HCT116 (cell line): ENCODE measurements around the gene USF1. TPM values are rescaled to one million over a fixed set of nuclear protein-coding genes. Genes with fewer than 3 reads are reported as not detected.

Experiments used
- ATAC-seq: fragments of 200-7000 bp; cut with Tn5 transposase; 2 replicates; pipeline ENCODE4 v1.9.1; 2020; ENCODE audit warnings: mild to moderate bottlenecking, moderate library complexity
- BruUV-seq: library from RNA; stranded (reverse); fragments of 400-500 nt; replicated peaks from 2 replicates; lab custom pipeline; 2021; lab: Mats Ljungman, UMichigan
- CTCF ChIA-PET: fragments of 300-600 bp; sonication (Branson Sonifier 250); formaldehyde crosslinking; loops from one replicate; lab custom pipeline; 2021; ENCODE audit warnings: antibody characterized with exemption; lab: Charles Lee
- POLR2A ChIA-PET: fragments of 300-600, 350-600 bp; sonication (Branson Sonifier 250); formaldehyde crosslinking; loops from one replicate; lab custom pipeline; 2021; ENCODE audit warnings: antibody characterized with exemption; lab: Charles Lee
- RAD21 ChIA-PET, 2 experiments: fragments of 300-600 bp; sonication (Branson Sonifier 250); formaldehyde crosslinking; loops; one replicate each; lab custom pipeline; 2023; ENCODE audit warnings: low total read pairs in 2 of 2; ENCODE audit not compliant: uncharacterized antibody in 2 of 2, unreplicated experiment in 2 of 2, low non-redundant PET in 1 of 2; lab: Charles Lee
- DNase-seq: peaks from one replicate; pipeline ENCODE4 v3.0.0-alpha.2; 2010; ENCODE audit warnings: low read depth, low spot score
- H2AFZ ChIP-seq: fragments of 200-600 bp; shearing (Covaris generic), sonication (generic); 2 replicates; pipeline ENCODE4 v1.6.1; 2017; ENCODE audit warnings: low read depth, mixed run types, mixed read lengths, antibody characterized with exemption, low read length; ENCODE audit not compliant: poor library complexity, severe bottlenecking
- H3K27ac ChIP-seq: 2 replicates; pipeline ENCODE4 v1.5.1; 2012; ENCODE audit warnings: low read depth, low read length
- H3K27me3 ChIP-seq: fragments of 200-600 bp; sonication (generic); 2 replicates; pipeline ENCODE4 v1.6.1; 2016; ENCODE audit warnings: mixed run types, low read length, mixed read lengths; ENCODE audit not compliant: insufficient read depth
- H3K36me3 ChIP-seq, 2 experiments: fragments of 200-500 bp in 1 of 2; fragments of 200-600 bp in 1 of 2; sonication (Bioruptor generic) in 1 of 2; sonication (generic) in 1 of 2; 2 replicates each; pipeline versions ENCODE4 v1.5.1 to v1.6.1; 2014 to 2016; ENCODE audit warnings: low read length in 2 of 2, inconsistent platforms in 1 of 2, mixed read lengths in 1 of 2, mixed run types in 1 of 2; ENCODE audit not compliant: insufficient read depth in 2 of 2, control insufficient read depth in 1 of 2
- H3K4me1 ChIP-seq, 2 experiments: fragments of 200-600 bp in 1 of 2; sonication (generic) in 1 of 2; 2 replicates each; pipeline versions ENCODE4 v1.5.1 to v1.6.1; 2012 to 2017; ENCODE audit warnings: low read length in 2 of 2, inconsistent platforms in 1 of 2, mild to moderate bottlenecking in 1 of 2, mixed read lengths in 1 of 2, mixed run types in 1 of 2, moderate library complexity in 1 of 2; ENCODE audit not compliant: insufficient read depth in 2 of 2, control insufficient read depth in 1 of 2
- H3K4me2 ChIP-seq: fragments of 200-600 bp; sonication (generic); 2 replicates; pipeline ENCODE4 v1.6.1; 2017; ENCODE audit warnings: mixed run types, low read length, mixed read lengths
- H3K4me3 ChIP-seq, 2 experiments: fragments of 200-600 bp in 1 of 2; sonication (generic) in 1 of 2; replicated peaks in 1 of 2; 2 replicates each; pipeline ENCODE4 v1.5.1; 2011 to 2016; ENCODE audit warnings: low read length in 2 of 2, control low read depth in 1 of 2, low read depth in 1 of 2, mild to moderate bottlenecking in 1 of 2, mixed read lengths in 1 of 2, mixed run types in 1 of 2
- H3K79me2 ChIP-seq: fragments of 200-600 bp; sonication (generic); 2 replicates; pipeline ENCODE4 v1.6.1; 2017; ENCODE audit warnings: mild to moderate bottlenecking, mixed run types, low read length, moderate library complexity, mixed read lengths; ENCODE audit not compliant: insufficient read depth
- H3K9ac ChIP-seq: fragments of 200-600 bp; sonication (generic); 2 replicates; pipeline ENCODE4 v1.6.1; 2016; ENCODE audit warnings: low read length, mixed read lengths
- H3K9me2 ChIP-seq: fragments of 200-600 bp; sonication (generic), shearing (Covaris generic); 2 replicates; pipeline ENCODE4 v1.6.1; 2017; ENCODE audit warnings: mixed run types, mild to moderate bottlenecking, moderate library complexity; ENCODE audit not compliant: insufficient read depth
- H3K9me3 ChIP-seq, 2 experiments: fragments of 200-500 bp in 1 of 2; fragments of 200-600 bp in 1 of 2; sonication (Bioruptor generic) in 1 of 2; sonication (generic) in 1 of 2; 2 replicates each; pipeline ENCODE4 v1.6.1; 2014 to 2017; ENCODE audit warnings: low read length in 2 of 2, mixed read lengths in 2 of 2, inconsistent platforms in 1 of 2, low read depth in 1 of 2, mild to moderate bottlenecking in 1 of 2, mixed run types in 1 of 2, moderate library complexity in 1 of 2; ENCODE audit not compliant: control insufficient read depth in 1 of 2, insufficient read depth in 1 of 2
- H4K20me1 ChIP-seq: fragments of 200-600 bp; sonication (generic), shearing (Covaris generic); 2 replicates; pipeline ENCODE4 v1.6.1; 2017; ENCODE audit warnings: mixed run types, mild to moderate bottlenecking, moderate library complexity; ENCODE audit not compliant: insufficient read depth
- FOSL1 ChIP-seq: IDR thresholded peaks from 2 replicates; pipeline ENCODE4 v1.6.1; 2012; ENCODE audit warnings: low read depth
- JUND ChIP-seq: IDR thresholded peaks from 2 replicates; pipeline ENCODE4 v1.6.1; 2012
- POLR2A ChIP-seq: IDR thresholded peaks from 2 replicates; pipeline ENCODE4 v1.7.0; 2011; ENCODE audit warnings: borderline replicate concordance; ENCODE audit not compliant: insufficient read depth, insufficient read length; ENCODE audit errors: extremely low read depth
- POLR2AphosphoS5 ChIP-seq: IDR thresholded peaks from 2 replicates; pipeline ENCODE4 v1.6.1; 2011; ENCODE audit warnings: mild to moderate bottlenecking, low read depth, low read length, moderate library complexity
- RAD21 ChIP-seq: IDR thresholded peaks from 2 replicates; pipeline ENCODE4 v1.6.1; 2012; ENCODE audit warnings: low read depth, mild to moderate bottlenecking
- ZFX ChIP-seq: fragments of 450-650 bp; IDR thresholded peaks from 2 replicates; pipeline ENCODE4 v1.6.1; 2017
- ZNF274 ChIP-seq: fragments of 200-500 bp; sonication (Bioruptor generic); IDR thresholded peaks from 2 replicates; pipeline ENCODE4 v1.6.1; 2014; ENCODE audit warnings: mild to moderate bottlenecking, low read depth, low read length, inconsistent platforms
- intact Hi-C: fragments of 100-400 bp; cut with micrococcal nuclease; formaldehyde crosslinking; loops from 2 replicates; pipeline ENCODE4 v1.10.0; 2022
- total RNA-seq: library from RNA; stranded (reverse); gene quantifications from one replicate; pipeline ENCODE4 v1.2.1, GENCODE V29; 2021; ENCODE audit not compliant: unreplicated experiment
- TF ChIP-seq, protein P1 (sequence below), 3 experiments: fragments of 200-600 bp in 1 of 3; sonication (generic) in 1 of 3; IDR thresholded peaks in 2 of 3; conservative IDR thresholded peaks in 1 of 3; 2 replicates each; pipeline ENCODE4 v1.5.1; 2012 to 2017; ENCODE audit warnings: low read depth in 2 of 3, low read length in 2 of 3, antibody characterized with exemption in 1 of 3, borderline replicate concordance in 1 of 3, control low read depth in 1 of 3, mild to moderate bottlenecking in 1 of 3, mixed read lengths in 1 of 3, mixed run types in 1 of 3, moderate library complexity in 1 of 3; ENCODE audit not compliant: insufficient read depth in 1 of 3

USF1 gene
- total RNA-seq, 1 experiment from 2014 or later, result 48.0 TPM

DNA sequence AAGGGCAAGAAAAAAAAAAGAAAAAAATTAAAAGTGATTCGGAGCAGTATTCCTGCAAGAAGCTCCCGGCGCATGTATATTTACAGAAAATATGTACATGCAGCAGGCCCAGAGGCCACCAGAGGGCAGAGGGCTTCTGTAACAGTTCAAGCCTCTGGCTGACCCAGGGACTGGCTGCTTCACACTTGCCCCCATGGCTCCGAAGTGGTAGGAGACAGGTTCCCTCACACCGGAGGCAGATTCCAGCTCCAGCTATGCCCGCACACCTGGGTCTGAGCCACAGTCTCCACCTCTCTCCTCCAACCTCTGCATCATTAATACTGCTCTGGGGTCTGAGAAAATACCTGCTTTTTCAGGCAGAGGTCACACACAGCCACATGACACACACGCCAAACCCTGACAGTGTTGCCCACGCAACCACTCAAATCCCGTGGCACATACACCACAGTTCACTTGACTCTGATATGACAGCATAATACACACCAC is 26.2 kb upstream of the USF1 start:
- Histone ChIP-seq H2AFZ (no peak overlapping the region), H3K9ac (no peak overlapping the region), H4K20me1 (no peaks in the 10 kb centered on the region), H3K27me3 (no peaks in the 10 kb centered on the region), H3K9me3 (no peaks in the 10 kb centered on the region), H3K27ac (no peak overlapping the region), H3K4me1 (peaks cover 0 to 46% of the 10 kb centered on the region in 2 experiments; a peak in 2 of 4 replicates), H3K36me3 (no peaks in the 10 kb centered on the region), H3K9me2 (no peaks in the 10 kb centered on the region), H3K4me2 (no peak overlapping the region), H3K4me3 (no peak overlapping the region), H3K79me2 (no peaks in the 10 kb centered on the region)
- POLR2A ChIA-PET, result interaction anchor here (0.6 kb wide), 1 partner anchor 44 kb away, joined by 3 read pairs; no protein-coding TSS in a partner anchor
- DNase-seq, result peak; percentile 29
- no TSS peak for BruUV-seq
- TF ChIP-seq FOSL1 (no peak), RAD21 (peak; percentile 90), POLR2AphosphoS5 (no peak), ZNF274 (no peak), ZFX (no peak), JUND (no peak), POLR2A (no peak)
- TF ChIP-seq, protein P1, sequence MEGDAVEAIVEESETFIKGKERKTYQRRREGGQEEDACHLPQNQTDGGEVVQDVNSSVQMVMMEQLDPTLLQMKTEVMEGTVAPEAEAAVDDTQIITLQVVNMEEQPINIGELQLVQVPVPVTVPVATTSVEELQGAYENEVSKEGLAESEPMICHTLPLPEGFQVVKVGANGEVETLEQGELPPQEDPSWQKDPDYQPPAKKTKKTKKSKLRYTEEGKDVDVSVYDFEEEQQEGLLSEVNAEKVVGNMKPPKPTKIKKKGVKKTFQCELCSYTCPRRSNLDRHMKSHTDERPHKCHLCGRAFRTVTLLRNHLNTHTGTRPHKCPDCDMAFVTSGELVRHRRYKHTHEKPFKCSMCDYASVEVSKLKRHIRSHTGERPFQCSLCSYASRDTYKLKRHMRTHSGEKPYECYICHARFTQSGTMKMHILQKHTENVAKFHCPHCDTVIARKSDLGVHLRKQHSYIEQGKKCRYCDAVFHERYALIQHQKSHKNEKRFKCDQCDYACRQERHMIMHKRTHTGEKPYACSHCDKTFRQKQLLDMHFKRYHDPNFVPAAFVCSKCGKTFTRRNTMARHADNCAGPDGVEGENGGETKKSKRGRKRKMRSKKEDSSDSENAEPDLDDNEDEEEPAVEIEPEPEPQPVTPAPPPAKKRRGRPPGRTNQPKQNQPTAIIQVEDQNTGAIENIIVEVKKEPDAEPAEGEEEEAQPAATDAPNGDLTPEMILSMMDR (IDR thresholded peaks at IDR 0.05 in 2 of 3, conservative IDR thresholded peaks at IDR 0.05 in 1 of 3; ENCODE audit: borderline replicate concordance in 1 of 3, insufficient read depth in 1 of 3, low read depth in 2 of 3, low read length in 2 of 3), result peak; percentile 57 to 88 (median 70)
- intact Hi-C loops, result loop anchor here (1.0 kb wide), 1 partner anchor 25 kb away; no protein-coding TSS in a partner anchor
- RAD21 ChIA-PET, result interaction anchor here in 1 of 2 experiments (1.2 kb wide), 1 partner anchor 80 kb away, joined by 5 read pairs; no protein-coding TSS in a partner anchor
- CTCF ChIA-PET, result interaction anchor here (0.6 to 3.1 kb wide), 14 partner anchors 11 to 94 kb away, joined by 3 to 25 read pairs (median 3); partner anchors contain the start of genes KLHDC9, PPOX and USF1
- ATAC-seq, result peak; percentile 66
